HT-29 (cell line): ENCODE data around the gene PHF12. TPM values are rescaled to one million over a fixed set of nuclear protein-coding genes. Genes with fewer than 3 reads are reported as not detected.
"Not testable (repeated sequence)": the region's sequence is repeated elsewhere in the genome, so short reads cannot be mapped to it uniquely, and the experiment has no call there.

ENCODE experiments used
- DNase-seq: peaks from one replicate; pipeline ENCODE4 v3.0.0-alpha.2; 2015; ENCODE audit warnings: low spot score
- total RNA-seq: library from RNA; depleted of rRNA; stranded (reverse); fragments of >200 nt; shearing (Covaris generic); gene quantifications from 2 replicates; pipeline ENCODE4 v1.2.3, GENCODE V29; 2014

PHF12 gene
- total RNA-seq, 1 experiment from 2014 or later, result 32.0 TPM

DNA sequence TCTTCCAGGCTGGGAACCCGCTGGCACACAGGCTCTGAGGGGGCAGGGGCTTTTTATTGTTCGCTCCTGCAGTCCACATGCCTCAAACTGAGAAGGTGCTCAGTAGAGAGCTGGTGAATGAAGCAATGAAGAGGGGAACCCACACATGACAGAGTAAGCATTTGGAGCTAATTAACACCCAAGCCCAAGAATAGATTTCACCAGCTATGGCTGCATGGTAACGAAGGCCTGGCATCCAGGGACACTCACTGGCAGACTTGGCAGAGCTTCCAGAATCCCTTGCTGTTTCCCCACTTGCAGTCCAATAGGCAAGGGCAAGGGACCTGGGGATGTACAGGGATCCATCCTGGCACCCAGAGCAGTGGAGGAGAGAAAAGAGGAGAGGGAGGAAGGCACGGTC, 66.0 kb downstream of the PHF12 start:
- no peak for DNase-seq

DNA sequence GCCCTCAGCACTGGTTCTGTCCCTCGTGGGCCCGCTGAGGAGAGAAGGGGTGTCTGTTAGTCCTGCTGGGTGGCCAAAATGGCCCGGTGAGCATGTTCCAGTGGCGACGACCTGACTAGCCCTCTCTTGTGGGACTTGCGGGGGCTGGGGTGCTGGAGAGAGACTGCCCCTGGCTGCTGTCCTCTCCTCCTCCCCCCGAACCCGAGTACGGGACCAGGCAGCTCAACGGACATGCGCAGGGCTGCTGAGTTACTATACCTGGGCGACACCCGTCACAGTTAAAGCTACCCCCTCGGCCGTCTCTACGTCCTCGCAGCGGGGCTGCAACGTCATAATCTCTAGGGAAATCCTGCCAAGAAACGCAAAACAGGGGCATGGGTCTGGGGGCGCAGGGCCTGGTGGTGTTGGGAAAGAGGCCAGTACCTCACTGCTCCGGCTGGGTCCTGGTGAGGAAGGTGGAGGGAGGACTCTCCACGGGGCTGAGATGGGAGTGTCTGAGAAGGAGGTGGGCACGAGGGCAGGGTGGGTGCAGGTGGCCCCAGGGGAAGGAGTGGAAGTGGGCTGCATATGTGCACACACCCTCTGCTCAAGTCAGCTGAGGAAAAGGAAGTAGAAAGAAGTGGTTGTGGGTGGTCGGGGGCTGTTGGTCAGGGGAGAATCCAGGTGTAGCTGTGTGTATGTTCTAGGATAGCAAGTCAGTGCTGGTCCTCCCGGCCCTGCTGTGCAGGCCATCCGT, 67.2 kb downstream of the PHF12 start:
- DNase-seq, result no peak

DNA sequence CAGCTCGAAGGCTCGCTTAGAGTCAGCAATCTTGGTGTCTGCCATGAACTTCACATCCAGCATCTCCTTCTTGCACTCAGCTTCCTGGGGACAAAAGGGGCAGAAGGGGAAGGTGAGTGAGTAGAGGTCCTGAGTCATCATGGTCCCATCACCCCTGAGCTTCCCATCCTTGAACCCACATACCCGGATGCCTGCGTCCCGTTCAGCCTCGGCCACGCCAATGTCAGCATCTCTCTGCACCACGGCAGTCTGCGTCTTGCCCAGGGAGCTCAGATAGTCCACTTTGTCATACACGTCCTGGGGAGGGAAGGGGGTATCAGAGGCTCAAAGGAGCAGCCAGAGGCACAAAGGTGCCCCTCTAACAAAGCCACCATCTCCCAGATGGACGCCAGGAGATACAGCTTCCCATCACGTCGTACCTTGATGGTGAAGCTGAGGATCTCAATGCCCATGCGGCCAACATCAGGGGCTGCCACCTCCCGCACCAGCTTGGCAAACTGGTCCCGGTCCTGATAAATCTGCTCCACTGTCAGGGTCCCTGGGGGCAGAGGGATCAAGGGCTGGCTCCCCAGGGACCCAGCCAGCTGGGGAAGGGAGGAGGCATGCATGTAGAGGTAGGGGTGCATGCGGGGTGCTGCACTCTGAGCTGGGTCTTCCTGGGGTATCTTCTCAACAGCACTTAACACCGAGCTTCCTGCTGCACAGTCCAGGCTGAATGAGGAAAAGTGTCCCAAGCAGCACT, 69.0 kb downstream of the PHF12 start:
- DNase-seq, result no peak

DNA sequence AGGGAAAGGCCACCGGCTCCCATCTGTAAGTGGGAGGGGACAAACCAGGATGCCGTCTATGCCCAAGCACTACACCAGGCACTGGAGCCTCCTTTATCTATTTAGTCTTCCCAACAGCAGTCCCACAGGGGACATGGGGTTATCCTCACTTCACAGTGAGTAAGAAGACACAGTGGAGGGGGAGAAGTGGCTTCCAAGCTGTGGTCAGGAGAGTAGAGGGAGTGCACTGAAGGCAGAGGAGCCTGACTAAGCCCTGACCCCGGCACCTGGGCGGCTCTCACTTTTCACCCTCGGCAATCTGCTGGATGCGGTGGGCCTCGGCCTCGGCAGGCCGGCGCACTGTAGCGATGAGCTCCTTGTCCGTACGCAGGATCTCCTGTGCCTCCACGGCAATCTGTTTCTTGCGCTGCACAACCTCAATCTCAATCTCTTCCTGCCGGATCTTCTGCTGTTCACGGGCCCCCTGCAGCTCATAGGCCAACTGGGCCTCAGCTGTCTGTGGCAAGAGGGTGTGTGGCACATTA, 69.7 kb downstream of the PHF12 start:
- no peak for DNase-seq

DNA sequence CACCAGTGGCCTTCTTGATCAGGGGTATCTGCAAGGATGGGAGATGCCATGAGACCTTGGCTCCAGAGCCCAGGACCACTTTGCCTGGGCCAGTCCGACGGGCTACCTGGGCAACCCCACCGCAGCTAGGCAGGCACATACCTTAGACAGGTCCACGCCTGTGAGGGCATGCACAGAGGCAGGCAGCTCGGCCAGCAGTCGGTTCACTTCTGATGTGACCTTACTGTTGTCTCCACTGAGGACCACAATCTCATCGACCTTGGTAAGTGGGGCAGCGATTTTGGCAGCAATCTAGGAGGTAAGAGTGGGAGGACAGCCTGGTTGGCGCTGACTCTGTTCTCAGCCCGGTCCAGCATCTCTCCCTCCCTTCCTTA, 70.8 kb downstream of the PHF12 start:
- DNase-seq, result no peak

DNA sequence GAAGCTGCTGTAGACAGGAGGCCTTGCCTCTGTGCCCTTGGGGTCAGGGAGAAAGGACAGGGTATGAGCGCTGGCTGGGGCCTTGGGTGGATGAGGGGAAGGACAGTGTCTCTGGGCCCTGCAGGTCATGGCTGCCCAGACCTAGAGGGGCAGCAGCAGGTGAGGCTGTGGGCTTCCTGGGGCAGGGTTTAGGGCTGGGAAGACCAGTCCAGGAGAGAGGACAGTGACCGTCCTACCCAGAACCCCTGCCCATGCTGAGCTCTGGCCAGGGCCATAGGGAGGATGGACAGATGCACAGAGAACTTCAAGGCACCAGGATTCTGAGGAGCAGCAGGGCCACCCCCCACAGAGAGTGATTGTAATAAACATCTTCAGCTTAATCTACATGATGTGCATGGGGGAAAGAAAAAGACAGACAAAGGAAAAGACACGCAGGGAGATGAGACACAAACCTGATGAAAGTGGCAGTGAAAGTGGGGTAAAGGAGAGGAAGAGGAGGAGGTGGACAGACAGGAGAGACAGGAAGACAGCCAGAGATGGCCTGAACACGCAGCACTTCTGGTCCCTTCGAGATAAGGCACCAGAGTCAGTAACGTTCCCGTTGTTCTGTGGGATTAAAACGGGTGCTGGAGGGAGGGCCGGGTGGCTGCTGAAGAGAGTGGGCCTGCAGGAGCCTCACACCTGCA, 71.3 kb downstream of the PHF12 start:
- no peak for DNase-seq

DNA sequence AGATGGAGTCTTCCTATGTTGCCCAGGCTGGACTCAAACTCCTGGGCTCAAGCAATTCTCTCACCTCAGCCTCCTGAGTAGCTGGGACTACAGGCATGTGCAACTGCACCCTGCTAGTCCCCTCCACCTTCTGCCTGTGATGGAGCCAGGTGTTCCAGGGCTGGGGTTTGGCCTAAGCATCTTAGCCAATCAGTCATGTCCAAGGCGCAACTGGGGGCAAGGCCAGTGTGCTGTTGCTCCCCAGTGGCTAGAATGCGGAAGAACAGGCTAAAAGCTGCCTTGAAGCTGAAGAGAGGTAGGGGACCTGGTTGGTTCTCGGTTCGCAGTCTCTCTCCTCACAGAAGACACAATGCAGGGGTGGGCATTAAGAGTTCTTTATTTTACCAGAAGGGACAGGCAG, 72.3 kb downstream of the PHF12 start:
- DNase-seq, result peak; percentile 76

DNA sequence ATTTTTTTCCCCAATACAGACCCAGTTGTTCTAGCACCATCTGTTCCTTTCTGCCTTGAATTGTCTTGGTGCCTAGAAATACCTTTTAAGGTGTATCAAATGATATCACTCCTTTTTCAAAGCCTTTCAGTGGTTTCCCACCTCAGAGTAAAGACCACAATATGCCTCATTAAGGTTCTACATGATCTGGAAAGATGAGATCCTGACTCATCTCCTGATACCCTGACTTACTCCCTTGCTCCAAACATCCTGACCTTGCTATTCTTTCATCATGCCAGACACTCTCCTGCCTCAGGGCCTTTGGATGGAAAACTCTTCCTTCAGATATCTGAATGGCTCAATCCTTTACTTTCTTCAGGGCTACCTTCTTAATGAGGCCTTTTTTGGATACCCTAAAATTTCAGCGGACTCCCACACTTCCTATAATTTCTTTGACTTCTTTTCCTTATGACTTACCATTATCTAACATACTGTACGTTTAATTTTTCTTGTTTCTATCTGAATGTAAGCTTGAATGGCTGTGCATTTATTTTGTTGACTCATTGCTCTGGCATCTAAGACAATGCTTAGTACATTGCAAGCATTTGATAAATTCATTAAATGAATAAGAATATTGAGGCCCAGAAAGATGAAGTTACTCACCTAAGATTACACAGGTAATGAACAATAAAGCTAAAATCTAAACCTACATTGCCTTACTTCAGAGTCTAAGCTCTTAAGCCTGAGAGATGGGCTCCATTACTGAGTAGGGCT, 73.0 kb downstream of the PHF12 start:
- no peak for DNase-seq

DNA sequence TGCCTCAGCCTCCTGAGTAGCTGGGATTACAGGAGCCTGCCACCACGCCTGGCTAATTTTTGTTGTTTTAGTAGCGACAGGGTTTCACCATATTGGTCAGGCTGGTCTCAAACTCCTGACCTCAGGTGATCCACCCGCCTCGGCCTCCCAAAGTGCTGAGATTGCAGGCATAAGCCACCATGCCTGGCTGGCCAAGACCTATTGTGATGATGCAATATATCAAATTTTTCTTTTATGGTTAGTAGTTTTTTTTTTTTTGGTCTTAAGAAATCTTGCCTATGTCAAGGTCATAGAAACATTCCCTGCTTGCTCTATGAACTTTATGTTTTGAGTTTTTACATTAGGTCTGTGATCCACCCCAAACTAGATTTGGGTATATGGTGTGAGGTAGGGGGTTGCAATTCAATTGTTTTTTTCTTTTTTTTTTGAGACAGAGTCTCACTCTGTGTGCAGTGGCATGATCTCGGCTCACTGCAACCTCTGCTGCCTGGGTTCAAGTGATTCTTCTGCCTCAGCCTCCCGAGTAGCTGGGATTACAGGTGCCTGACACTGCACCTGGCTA, 74.1 kb downstream of the PHF12 start:
- not testable (repeated sequence) for DNase-seq

DNA sequence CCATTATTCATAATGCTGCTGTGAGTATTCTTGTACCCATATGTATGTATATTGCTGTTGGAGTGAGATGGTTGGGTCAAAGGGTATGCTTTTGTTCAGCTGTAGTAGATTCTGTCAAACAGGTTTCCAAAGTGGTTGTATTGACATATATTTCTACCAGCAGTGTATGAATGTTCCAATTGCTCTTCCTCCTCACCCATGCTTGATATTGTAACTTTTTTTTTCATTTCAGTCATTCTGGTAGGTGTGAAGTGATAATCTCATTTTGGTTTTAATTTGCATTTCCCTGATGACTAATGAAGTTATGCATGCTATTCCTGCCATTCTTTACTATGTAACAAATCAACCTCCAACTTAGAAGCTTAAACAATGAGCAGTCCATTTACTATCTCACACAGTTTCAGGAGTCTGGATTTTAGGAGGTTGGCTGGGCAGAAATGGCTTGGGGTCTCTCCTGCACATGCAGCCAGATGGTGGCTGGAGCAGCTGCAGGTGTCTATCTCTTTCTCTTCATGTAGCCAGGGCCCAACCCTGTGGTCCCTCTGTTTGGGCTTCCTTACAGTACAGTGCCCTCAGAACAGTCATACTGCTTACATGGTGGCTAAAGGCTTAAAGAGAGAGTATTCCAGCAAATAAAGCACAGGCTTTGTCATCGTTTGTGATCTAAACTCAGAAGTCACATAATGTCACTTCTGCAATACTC, 75.3 kb downstream of the PHF12 start:
- no peak for DNase-seq

DNA sequence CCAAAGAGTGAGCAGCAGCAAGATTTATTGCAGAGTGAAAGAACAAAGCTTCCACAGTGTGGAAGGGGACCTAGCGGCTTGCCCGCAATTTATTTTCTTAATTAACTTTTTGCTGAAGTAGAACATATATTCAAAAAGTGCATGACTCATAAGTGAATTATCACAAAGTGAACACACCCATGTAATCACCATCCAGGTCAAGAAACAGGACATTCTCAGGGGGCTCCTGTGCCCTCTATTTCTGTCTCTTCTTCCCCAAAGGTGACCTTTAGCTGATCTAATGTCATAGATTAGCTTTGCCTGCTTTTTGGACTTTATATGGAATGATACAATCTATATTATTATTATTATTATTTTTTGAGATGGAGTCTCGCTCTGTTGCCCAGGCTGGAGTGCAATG, 76.6 kb downstream of the PHF12 start:
- no peak for DNase-seq

DNA sequence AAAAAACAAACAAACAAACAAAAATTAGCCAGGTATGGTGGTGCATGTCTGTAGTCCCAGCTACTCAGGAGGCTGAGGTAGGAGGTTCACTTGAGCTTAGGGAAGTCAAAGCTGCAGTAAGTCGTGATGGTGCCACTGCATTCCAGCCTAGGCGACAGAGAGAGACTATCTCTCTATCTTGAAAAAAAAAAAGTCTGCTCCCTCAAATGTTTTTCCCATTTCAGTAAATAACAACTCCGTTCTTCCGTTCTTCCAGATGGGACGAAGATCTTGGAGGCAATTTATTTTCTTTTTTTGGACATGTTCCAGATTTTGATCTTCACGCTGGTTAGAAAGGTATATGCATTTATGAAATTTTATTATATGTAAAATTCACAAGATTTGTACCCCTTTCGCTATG, 77.5 kb downstream of the PHF12 start:
- DNase-seq, result no peak

DNA sequence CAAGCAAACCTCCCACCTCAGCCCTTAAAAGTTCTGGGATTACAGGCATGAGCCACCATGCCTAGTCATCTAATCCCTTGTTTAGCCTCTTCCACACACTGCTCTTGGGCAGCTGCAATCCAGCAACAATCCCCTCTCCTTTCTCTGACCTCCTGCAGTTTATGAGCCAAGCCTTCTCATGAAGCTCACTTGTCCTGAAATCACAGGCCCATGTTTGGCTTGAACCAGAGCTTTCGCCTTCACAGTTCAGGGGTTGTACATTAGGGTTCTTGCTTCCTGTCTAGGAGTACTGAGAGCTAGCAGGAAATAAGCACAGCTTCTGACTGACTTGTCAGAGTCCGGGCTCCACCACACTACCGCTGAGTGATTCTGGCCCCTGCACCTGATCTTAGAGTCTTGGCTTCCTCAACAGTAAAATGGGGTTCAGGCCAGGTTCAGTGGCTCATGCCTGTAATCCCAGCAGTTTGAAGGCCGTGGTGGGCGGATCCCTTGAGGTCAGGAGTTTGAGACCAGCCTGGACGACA, 80.2 kb downstream of the PHF12 start:
- DNase-seq, result no peak

DNA sequence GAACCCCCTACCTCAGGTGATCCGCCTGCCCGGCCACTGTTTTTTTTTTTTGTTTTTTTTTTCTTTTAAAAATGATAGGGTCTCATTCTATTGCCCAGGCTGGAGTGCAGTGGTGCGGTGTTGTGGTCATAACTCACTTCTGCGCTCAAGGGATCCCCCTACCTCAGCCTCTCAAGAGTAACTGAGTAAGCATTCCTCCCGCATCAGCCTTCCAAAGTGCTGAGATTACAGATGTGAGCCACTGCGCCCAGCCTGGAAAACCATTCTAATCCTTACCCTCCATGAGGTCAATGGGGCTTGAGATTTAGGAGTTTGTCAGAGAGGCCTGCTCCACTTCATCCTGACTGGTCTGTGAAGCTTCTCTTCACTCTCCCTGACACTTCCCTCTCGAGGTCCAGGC, 84.0 kb downstream of the PHF12 start:
- no peak for DNase-seq

DNA sequence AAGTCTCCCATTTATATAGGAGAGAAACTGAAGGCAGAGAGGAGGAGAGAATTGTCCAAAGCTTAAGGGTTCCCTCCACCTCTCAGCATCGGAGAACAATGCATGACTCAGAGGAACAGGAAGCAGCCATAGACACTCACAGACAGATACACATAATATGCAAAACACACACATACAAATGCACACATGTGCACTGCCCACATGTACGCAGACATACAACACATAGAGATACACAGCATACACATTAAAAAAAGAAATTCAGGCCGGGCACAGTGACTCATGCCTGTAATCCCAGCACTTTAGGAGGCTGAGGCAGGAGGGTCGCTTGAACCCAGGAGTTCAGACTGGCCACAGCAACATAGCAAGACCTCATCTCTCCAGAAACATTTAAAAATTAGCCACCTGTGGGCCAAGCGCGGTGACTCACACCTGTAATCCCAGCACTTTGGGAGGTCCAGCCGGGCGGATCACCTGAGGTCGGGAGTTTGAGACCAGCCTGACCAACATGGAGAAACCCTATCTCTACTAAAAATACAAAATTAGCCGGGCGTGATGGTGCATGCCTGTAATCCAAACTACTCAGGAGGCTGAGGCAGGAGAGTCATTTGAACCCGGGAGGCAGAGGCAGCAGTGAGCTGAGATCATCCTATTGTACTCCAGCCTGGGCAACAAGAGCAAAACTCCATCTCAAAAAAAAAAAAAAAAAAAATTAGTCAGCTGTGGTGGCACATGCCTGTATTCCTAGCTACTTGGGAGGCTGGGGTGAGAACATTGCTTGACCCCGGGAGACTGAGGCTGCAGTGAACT, 85.2 kb downstream of the PHF12 start:
- peak; percentile 13 for DNase-seq

DNA sequence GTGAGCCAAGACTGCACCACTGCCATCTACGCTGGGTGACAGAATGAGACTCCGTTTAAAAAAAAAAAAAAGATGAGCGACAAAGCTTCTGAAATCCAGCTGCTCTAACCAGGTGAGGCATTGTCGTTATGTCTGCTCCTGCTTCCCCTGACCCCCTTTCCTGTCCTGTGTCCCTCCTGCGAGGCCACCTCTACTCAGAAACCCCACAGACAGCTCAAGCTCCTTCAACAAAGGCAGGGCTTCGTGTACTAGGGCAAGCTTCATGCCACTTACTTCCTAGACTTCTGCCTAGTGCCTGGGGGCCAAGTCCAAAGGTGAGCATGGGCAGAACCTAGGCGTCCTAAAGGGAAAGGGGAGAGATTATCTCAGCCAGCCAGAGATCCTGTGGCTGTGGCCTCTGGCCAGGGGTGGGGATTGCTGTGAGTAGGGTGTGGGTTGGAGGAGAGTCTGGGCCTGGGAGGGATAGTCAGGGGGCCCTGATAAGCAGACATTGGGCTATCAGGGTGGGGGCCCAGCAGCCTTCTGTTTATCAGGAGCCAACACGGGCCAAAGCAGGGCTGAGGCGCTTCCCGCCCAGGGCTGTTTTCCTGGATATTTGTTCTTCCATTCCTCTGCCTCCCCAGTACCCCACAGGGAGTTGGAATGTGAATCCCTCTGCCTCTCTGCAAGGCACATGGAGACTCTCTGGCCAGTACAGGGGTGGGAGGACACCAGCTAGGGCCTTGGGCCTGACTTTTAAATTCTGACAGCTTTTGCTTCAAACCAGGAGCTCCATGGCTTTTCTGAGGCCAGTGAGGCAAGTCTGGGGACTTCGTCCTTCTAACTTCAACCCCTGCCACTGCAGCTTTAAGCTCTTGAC, 86.1 kb downstream of the PHF12 start:
- peak; percentile 28 for DNase-seq

DNA sequence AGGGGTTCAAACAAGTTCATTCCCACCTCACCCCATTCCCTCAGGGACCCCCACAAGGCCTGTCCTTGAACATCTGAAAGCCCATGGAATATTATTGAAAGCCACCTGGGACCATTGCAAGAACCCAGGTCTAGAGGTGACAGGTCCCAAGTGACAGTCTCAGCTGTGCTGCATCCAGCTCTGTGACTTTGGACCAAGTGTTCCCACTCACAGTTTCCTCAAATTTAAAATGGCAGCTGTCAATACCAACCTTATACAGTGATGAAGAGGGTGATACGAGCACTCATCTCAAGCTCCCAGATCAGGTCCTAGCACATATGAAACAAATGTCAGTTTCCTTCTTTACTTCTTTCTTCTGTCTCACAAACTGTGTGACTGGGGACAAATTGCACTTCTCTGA, 87.4 kb downstream of the PHF12 start:
- no peak for DNase-seq

DNA sequence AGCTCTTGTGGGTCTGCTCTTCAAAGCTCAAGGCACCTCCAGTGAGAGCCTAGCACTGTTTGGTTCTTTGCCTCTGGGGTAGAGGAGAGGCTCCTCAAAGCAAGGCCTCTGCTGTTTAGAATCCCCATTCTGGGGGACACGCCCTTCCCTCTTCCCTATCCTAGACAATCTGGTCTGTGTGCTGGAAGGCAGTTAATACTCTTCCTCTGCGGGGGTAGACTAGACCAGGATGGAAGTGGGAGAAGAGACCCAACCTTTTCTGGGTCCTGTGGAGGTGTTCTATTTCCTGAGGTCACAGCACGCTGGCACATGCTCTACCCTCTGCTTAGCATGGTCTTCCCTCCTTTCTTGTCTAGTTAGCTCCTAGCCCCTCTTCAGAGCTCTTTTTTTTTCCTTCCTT, 88.8 kb downstream of the PHF12 start:
- DNase-seq, result no peak
